ENCODE measurements around the gene RAB11FIP4.

The RAB11FIP4 gene

GRCh38 chr17:31491376-31492131 lies 100.1 kb downstream of the RAB11FIP4 start:
- POLR2A ChIA-PET: no interaction called here
- Histone ChIP-seq H3K27ac (ENCODE audit: extremely low read depth, low read depth, low read length) (no peak overlapping the region), H3K4me1 (ENCODE audit: control insufficient read depth, insufficient read depth, low read length) (peaks cover 4% of the 10 kb centered on the region; the same call in 1 of the 2 replicates), H3K9me3 (ENCODE audit: control insufficient read depth, insufficient read depth, low read depth, low read length) (no peaks in the 10 kb centered on the region), H3K36me3 (ENCODE audit: control insufficient read depth in 2 of 2, insufficient read depth in 1 of 2, low read length in 2 of 2) (no peaks in the 10 kb centered on the region), H3K4me3 (ENCODE audit: low read depth, low read length) (no peak overlapping the region)
- CTCF ChIA-PET: interaction anchor here (0.6 to 1.3 kb wide), 3 partner anchors 12 to 43 kb away, joined by 3 read pairs; no protein-coding TSS in a partner anchor
- TF ChIP-seq SCRT2 (tag by site-specific recombination; IDR thresholded peaks at IDR 0.05) (no peak), ZFP69B (tag by site-specific recombination; IDR thresholded peaks at IDR 0.05) (no peak), GLI2 (tag by site-specific recombination; IDR thresholded peaks at IDR 0.05; ENCODE audit: borderline replicate concordance, low read depth) (no peak), ZNF777 (tag by site-specific recombination; IDR thresholded peaks at IDR 0.05; ENCODE audit: borderline replicate concordance) (no peak), ZNF280C (tag by site-specific recombination; IDR thresholded peaks at IDR 0.05) (no peak), HIC1 (tag by site-specific recombination; IDR thresholded peaks at IDR 0.05) (no peak), ZFP41 (tag by site-specific recombination; IDR thresholded peaks at IDR 0.05; ENCODE audit: borderline replicate concordance) (no peak), KLF1 (tag by site-specific recombination; IDR thresholded peaks at IDR 0.05) (no peak), ZNF843 (tag by site-specific recombination; IDR thresholded peaks at IDR 0.05) (no peak), ZNF26 (tag by site-specific recombination; IDR thresholded peaks at IDR 0.05) (no peak), GLIS1 (tag by site-specific recombination; IDR thresholded peaks at IDR 0.05) (no peak), ZNF266 (tag by site-specific recombination; IDR thresholded peaks at IDR 0.05; ENCODE audit: low read depth) (no peak), ZNF404 (tag by site-specific recombination; IDR thresholded peaks at IDR 0.05) (no peak), HOXC10 (CRISPR knock-in tag; IDR thresholded peaks at IDR 0.05) (no peak), ZNF510 (tag by site-specific recombination; IDR thresholded peaks at IDR 0.05; ENCODE audit: insufficient replicate concordance) (no peak), ZBTB17 (tag by site-specific recombination; IDR thresholded peaks at IDR 0.05) (no peak), PATZ1 (tag by site-specific recombination; IDR thresholded peaks at IDR 0.05) (no peak), ZNF561 (tag by site-specific recombination; IDR thresholded peaks at IDR 0.05; ENCODE audit: borderline replicate concordance) (no peak)

Data from HEK293 (cell line).